SK-N-SH (cell line): ENCODE data around the gene STXBP6. TPM values are rescaled to one million over a fixed set of nuclear protein-coding genes. Genes with fewer than 3 reads are reported as not detected.

Experiments used
- CTCF ChIA-PET: fragments of 300-600, 350-600 bp; formaldehyde crosslinking; extraction: SDS; loops from one replicate; lab custom pipeline; 2021; lab: Yijun Ruan, JAX
- POLR2A ChIA-PET: fragments of 350-600 bp; sonication (Branson Sonifier 250); formaldehyde crosslinking; extraction: SDS; loops from one replicate; lab custom pipeline; 2020; ENCODE audit warnings: antibody characterized with exemption, inconsistent platforms; lab: Yijun Ruan, JAX
- DNase-seq: peaks from one replicate; pipeline ENCODE4 v3.0.0; 2012
- H2AFZ ChIP-seq: fragments of 200-600 bp; sonication (generic); 2 replicates; pipeline ENCODE4 v1.8.1; 2016; ENCODE audit warnings: antibody characterized with exemption, mild to moderate bottlenecking, low read depth
- H3F3A ChIP-seq: fragments of 200-600 bp; sonication (generic); replicated peaks from 2 replicates; pipeline ENCODE3; 2016; ENCODE audit warnings: antibody characterized with exemption, mild to moderate bottlenecking; ENCODE audit not compliant: insufficient read depth
- H3K27ac ChIP-seq, 2 experiments: fragments of 200-500 bp in 1 of 2; fragments of 200-600 bp in 1 of 2; sonication (Bioruptor generic) in 1 of 2; sonication (generic), shearing (Covaris generic) in 1 of 2; 2 replicates each; pipeline versions ENCODE4 v1.5.1 to v1.6.1; 2014 to 2016; ENCODE audit warnings: low read depth in 2 of 2, inconsistent platforms in 1 of 2, low read length in 1 of 2, mild to moderate bottlenecking in 1 of 2, mixed read lengths in 1 of 2
- H3K27me3 ChIP-seq: fragments of 200-600 bp; sonication (generic), shearing (Covaris generic); 2 replicates; pipeline ENCODE4 v1.6.1; 2016; ENCODE audit warnings: mixed run types; ENCODE audit not compliant: insufficient read depth
- H3K36me3 ChIP-seq, 2 experiments: fragments of 200-500 bp in 1 of 2; fragments of 200-600 bp in 1 of 2; sonication (Bioruptor generic) in 1 of 2; sonication (generic) in 1 of 2; replicated peaks in 1 of 2; 2 replicates each; pipeline versions ENCODE3 to v1.5.1; 2014 to 2016; ENCODE audit warnings: low read length in 1 of 2, mild to moderate bottlenecking in 1 of 2; ENCODE audit not compliant: insufficient read depth in 2 of 2, control insufficient read depth in 1 of 2
- H3K4me1 ChIP-seq, 2 experiments: fragments of 200-500 bp in 1 of 2; fragments of 200-600 bp in 1 of 2; sonication (Bioruptor generic) in 1 of 2; sonication (generic), shearing (Covaris generic) in 1 of 2; 2 replicates each; pipeline versions ENCODE4 v1.5.1 to v1.6.1; 2014 to 2016; ENCODE audit warnings: low read depth in 1 of 2, low read length in 1 of 2, mixed run types in 1 of 2; ENCODE audit not compliant: insufficient read depth in 2 of 2, control insufficient read depth in 1 of 2
- H3K4me2 ChIP-seq: fragments of 200-600 bp; sonication (generic), shearing (Covaris generic); 2 replicates; pipeline ENCODE4 v1.6.1; 2017; ENCODE audit warnings: mixed run types
- H3K4me3 ChIP-seq, 2 experiments: fragments of 200-500 bp in 1 of 2; fragments of 200-600 bp in 1 of 2; sonication (Bioruptor generic) in 1 of 2; sonication (generic), shearing (Covaris generic) in 1 of 2; 2 replicates each; pipeline versions ENCODE4 v1.5.1 to v1.8.1; 2014 to 2016; ENCODE audit warnings: low read depth in 2 of 2, inconsistent platforms in 1 of 2, low read length in 1 of 2, mild to moderate bottlenecking in 1 of 2, mixed read lengths in 1 of 2, moderate library complexity in 1 of 2
- H3K79me2 ChIP-seq: fragments of 200-600 bp; sonication (generic); 2 replicates; pipeline ENCODE4 v1.8.1; 2017; ENCODE audit warnings: mild to moderate bottlenecking; ENCODE audit not compliant: insufficient read depth
- H3K9ac ChIP-seq: fragments of 200-600 bp; sonication (generic); 2 replicates; pipeline ENCODE4 v1.6.1; 2017; ENCODE audit warnings: mixed run types
- H3K9me2 ChIP-seq: fragments of 200-600 bp; sonication (generic); 2 replicates; pipeline ENCODE4 v1.6.1; 2017; ENCODE audit warnings: mixed run types
- H3K9me3 ChIP-seq: fragments of 200-600 bp; sonication (generic); 2 replicates; pipeline ENCODE4 v1.6.1; 2017; ENCODE audit warnings: mixed run types, mild to moderate bottlenecking, moderate library complexity
- H4K20me1 ChIP-seq: fragments of 200-600 bp; sonication (generic); 2 replicates; pipeline ENCODE4 v1.6.1; 2017; ENCODE audit warnings: mild to moderate bottlenecking, mixed run types; ENCODE audit not compliant: insufficient read depth
- CHD2 ChIP-seq: fragments of 150-350 bp; IDR thresholded peaks from 2 replicates; pipeline ENCODE4 v1.6.1; 2018; ENCODE audit warnings: low read length; ENCODE audit not compliant: partially characterized antibody
- ELF1 ChIP-seq: IDR thresholded peaks from 2 replicates; pipeline ENCODE4 v1.4.0; 2012
- EZH2phosphoT487 ChIP-seq: fragments of 200-600 bp; sonication (generic); IDR thresholded peaks from 2 replicates; pipeline ENCODE4 v1.6.1; 2017; ENCODE audit warnings: low read depth, mixed run types, mild to moderate bottlenecking, antibody characterized with exemption, moderate library complexity, borderline replicate concordance
- FOXM1 ChIP-seq: IDR thresholded peaks from 2 replicates; pipeline ENCODE4 v1.4.0; 2012; ENCODE audit warnings: low read depth, mild to moderate bottlenecking
- GABPA ChIP-seq: IDR thresholded peaks from 2 replicates; pipeline ENCODE4 v1.4.0; 2012; ENCODE audit warnings: low read depth, mild to moderate bottlenecking
- JUND ChIP-seq: IDR thresholded peaks from 2 replicates; pipeline ENCODE4 v1.4.0; 2012
- MEF2A ChIP-seq: IDR thresholded peaks from 2 replicates; pipeline ENCODE4 v1.4.0; 2012; ENCODE audit warnings: low read depth, borderline replicate concordance
- POLR2AphosphoS5 ChIP-seq: IDR thresholded peaks from 2 replicates; pipeline ENCODE4 v1.6.1; 2012; ENCODE audit warnings: low read depth, low read length
- RCOR1 ChIP-seq: fragments of 150-350 bp; IDR thresholded peaks from 2 replicates; pipeline ENCODE4 v1.6.1; 2017; ENCODE audit warnings: antibody characterized with exemption, low read length
- REST ChIP-seq: IDR thresholded peaks from 2 replicates; pipeline ENCODE4 v1.6.1; 2012; ENCODE audit warnings: mild to moderate bottlenecking, low read depth, low read length, moderate library complexity
- SIN3A ChIP-seq: IDR thresholded peaks from 2 replicates; pipeline ENCODE4 v1.6.1; 2012; ENCODE audit warnings: low read depth, mild to moderate bottlenecking, low read length, moderate library complexity, borderline replicate concordance
- SMC3 ChIP-seq: IDR thresholded peaks from 2 replicates; pipeline ENCODE4 v1.6.1; 2012; ENCODE audit warnings: low read depth, low read length, improper control_type of control experiment
- TAF1 ChIP-seq: IDR thresholded peaks from 2 replicates; pipeline ENCODE4 v1.6.1; 2012; ENCODE audit warnings: low read depth, mild to moderate bottlenecking, low read length, moderate library complexity, borderline replicate concordance
- TCF12 ChIP-seq: IDR thresholded peaks from 2 replicates; pipeline ENCODE4 v1.4.0; 2012
- USF2 ChIP-seq: fragments of 150-350 bp; IDR thresholded peaks from 2 replicates; pipeline ENCODE4 v1.6.1; 2017; ENCODE audit warnings: antibody characterized with exemption, low read length, low read depth, borderline replicate concordance
- ZBTB33 ChIP-seq: IDR thresholded peaks from 2 replicates; pipeline ENCODE4 v1.4.0; 2012; ENCODE audit warnings: low read depth, borderline replicate concordance
- WGBS: methylation state at CpG from one replicate; pipeline ENCODE4 v1.1.6; 2017; ENCODE audit warnings: low lambda C conversion rate; 5-methylcytosine and 5-hydroxymethylcytosine counted together
- polyA plus RNA-seq, 3 experiments: library from polyadenylated mRNA; depleted of rRNA; stranded (reverse); fragments of >200 nt; gene quantifications; 2 replicates each; pipeline ENCODE4 v1.2.3, GENCODE V29; 2012
- TF ChIP-seq, protein P1 (sequence below): fragments of 200-600 bp; sonication (generic); IDR thresholded peaks from 2 replicates; pipeline ENCODE4 v1.6.1; 2017; ENCODE audit warnings: antibody characterized with exemption, mild to moderate bottlenecking, moderate library complexity
- TF ChIP-seq, protein P2 (sequence below): IDR thresholded peaks from 2 replicates; pipeline ENCODE4 v1.4.0; 2012; ENCODE audit warnings: low read depth, borderline replicate concordance

The STXBP6 gene
- polyA plus RNA-seq, 1 of the 3 experiments (the other 2 are of a cell fraction): 0.16 TPM

DNA sequence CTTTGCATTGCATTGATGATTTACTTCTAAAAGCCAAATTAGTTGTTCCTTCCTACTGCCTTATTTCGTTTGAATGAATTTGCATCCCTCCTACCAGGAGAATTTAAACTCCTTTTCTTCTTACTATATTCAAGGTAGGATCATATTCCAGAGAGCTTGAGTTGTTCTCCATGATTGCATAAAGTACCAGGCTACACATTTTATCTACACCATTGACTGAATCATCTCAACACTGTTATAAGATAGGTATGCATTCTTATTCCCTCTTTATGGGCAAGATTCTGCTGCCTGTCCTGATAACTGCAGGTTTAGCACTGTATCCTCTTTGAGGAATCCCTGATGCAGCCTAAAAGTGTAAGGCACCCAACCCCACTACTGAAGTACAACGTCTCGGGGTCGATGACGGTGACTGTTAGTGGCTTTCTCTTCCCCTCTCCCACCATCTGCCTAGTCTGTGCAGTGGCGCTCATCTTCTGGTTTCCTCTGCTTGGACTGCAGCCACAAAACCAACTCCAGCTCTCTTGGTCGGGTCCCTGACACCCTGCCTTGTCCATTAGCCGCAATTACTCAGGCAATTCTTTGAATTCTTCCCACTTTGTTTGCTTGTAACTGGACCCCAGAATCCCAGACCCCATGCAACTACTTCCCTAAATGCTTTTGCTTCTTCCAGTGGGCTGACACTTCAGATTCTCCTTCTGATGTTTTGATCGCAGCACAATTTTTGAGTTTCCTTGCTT, 44.4 kb upstream of the STXBP6 start:
- H3K36me3 ChIP-seq: no peaks in the 10 kb centered on the region
- no peaks in the 10 kb centered on the region; the same call in 1 of the 2 replicates for H3K27me3 ChIP-seq
- no peak overlapping the region for H2AFZ ChIP-seq
- WGBS: 11% methylated on average over 9 of the region's 9 CpGs
- H3K4me1 ChIP-seq: no peaks in the 10 kb centered on the region
- H3K4me2 ChIP-seq: no peak overlapping the region
- no peaks in the 10 kb centered on the region for H3F3A ChIP-seq
- H4K20me1 ChIP-seq: no peaks in the 10 kb centered on the region
- no peaks in the 10 kb centered on the region for H3K9me3 ChIP-seq
- no peak for DNase-seq
- no peak overlapping the region for H3K4me3 ChIP-seq
- H3K79me2 ChIP-seq: no peaks in the 10 kb centered on the region
- POLR2A ChIA-PET: no interaction called here
- H3K9ac ChIP-seq: no peak overlapping the region
- H3K27ac ChIP-seq: no peak overlapping the region
- no peaks in the 10 kb centered on the region for H3K9me2 ChIP-seq
- TF ChIP-seq, protein P1, sequence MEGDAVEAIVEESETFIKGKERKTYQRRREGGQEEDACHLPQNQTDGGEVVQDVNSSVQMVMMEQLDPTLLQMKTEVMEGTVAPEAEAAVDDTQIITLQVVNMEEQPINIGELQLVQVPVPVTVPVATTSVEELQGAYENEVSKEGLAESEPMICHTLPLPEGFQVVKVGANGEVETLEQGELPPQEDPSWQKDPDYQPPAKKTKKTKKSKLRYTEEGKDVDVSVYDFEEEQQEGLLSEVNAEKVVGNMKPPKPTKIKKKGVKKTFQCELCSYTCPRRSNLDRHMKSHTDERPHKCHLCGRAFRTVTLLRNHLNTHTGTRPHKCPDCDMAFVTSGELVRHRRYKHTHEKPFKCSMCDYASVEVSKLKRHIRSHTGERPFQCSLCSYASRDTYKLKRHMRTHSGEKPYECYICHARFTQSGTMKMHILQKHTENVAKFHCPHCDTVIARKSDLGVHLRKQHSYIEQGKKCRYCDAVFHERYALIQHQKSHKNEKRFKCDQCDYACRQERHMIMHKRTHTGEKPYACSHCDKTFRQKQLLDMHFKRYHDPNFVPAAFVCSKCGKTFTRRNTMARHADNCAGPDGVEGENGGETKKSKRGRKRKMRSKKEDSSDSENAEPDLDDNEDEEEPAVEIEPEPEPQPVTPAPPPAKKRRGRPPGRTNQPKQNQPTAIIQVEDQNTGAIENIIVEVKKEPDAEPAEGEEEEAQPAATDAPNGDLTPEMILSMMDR: no peak
- TF ChIP-seq MEF2A: no peak
- no peak for TF ChIP-seq REST
- TF ChIP-seq ELF1: no peak
- TF ChIP-seq CHD2: no peak
- TF ChIP-seq GABPA: no peak
- TF ChIP-seq RCOR1: no peak
- no peak for TF ChIP-seq TCF12
- TF ChIP-seq SIN3A: no peak
- TF ChIP-seq JUND: no peak
- no peak for TF ChIP-seq ZBTB33
- no peak for TF ChIP-seq POLR2AphosphoS5
- TF ChIP-seq SMC3: no peak
- TF ChIP-seq, protein P2, sequence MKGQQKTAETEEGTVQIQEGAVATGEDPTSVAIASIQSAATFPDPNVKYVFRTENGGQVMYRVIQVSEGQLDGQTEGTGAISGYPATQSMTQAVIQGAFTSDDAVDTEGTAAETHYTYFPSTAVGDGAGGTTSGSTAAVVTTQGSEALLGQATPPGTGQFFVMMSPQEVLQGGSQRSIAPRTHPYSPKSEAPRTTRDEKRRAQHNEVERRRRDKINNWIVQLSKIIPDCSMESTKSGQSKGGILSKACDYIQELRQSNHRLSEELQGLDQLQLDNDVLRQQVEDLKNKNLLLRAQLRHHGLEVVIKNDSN: no peak
- TF ChIP-seq TAF1: no peak
- TF ChIP-seq EZH2phosphoT487: no peak
- TF ChIP-seq USF2: no peak
- no peak for TF ChIP-seq FOXM1
- CTCF ChIA-PET: no interaction called here
